DOHH2 (cell line): ENCODE data around the gene SCAMP2.

Source experiments
- H3F3A ChIP-seq: fragments of 200-600 bp; sonication (generic), shearing (Covaris generic); 2 replicates; pipeline ENCODE4 v1.6.0; 2016; ENCODE audit warnings: antibody characterized with exemption, mild to moderate bottlenecking; ENCODE audit not compliant: control insufficient read depth, insufficient read depth
- H3K27ac ChIP-seq: fragments of 200-600 bp; sonication (generic); 2 replicates; pipeline ENCODE4 v1.5.1; 2014; ENCODE audit warnings: low read depth, mild to moderate bottlenecking, low read length, moderate library complexity
- H3K27me3 ChIP-seq: fragments of 200-600 bp; sonication (generic); 2 replicates; pipeline ENCODE4 v1.6.1; 2014; ENCODE audit warnings: mild to moderate bottlenecking, low read length, mixed read lengths; ENCODE audit not compliant: control insufficient read depth
- H3K36me3 ChIP-seq: fragments of 200-600 bp; sonication (generic); 2 replicates; pipeline ENCODE4 v1.6.1; 2014; ENCODE audit warnings: mild to moderate bottlenecking, low read length, moderate library complexity, mixed read lengths; ENCODE audit not compliant: control insufficient read depth
- H3K4me1 ChIP-seq: fragments of 200-600 bp; sonication (generic); 2 replicates; pipeline ENCODE4 v1.6.1; 2014; ENCODE audit warnings: mild to moderate bottlenecking, low read length, mixed read lengths; ENCODE audit not compliant: control insufficient read depth
- H3K4me2 ChIP-seq: fragments of 200-600 bp; sonication (generic); 2 replicates; pipeline ENCODE4 v1.6.0; 2014; ENCODE audit warnings: mild to moderate bottlenecking, low read length, moderate library complexity
- H3K4me3 ChIP-seq: fragments of 200-600 bp; sonication (generic); 2 replicates; pipeline ENCODE4 v1.5.1; 2014; ENCODE audit warnings: mild to moderate bottlenecking, low read length, mixed read lengths
- H3K79me2 ChIP-seq: fragments of 200-600 bp; sonication (generic); 2 replicates; pipeline ENCODE4 v1.6.1; 2014; ENCODE audit warnings: mild to moderate bottlenecking, low read length, mixed read lengths; ENCODE audit not compliant: control insufficient read depth
- H3K9me2 ChIP-seq: fragments of 200-600 bp; sonication (generic); replicated peaks from 2 replicates; pipeline ENCODE4 v1.6.1; 2014; ENCODE audit warnings: mild to moderate bottlenecking, low read length, mixed read lengths; ENCODE audit not compliant: control insufficient read depth
- H3K9me3 ChIP-seq: fragments of 200-600 bp; sonication (generic); 2 replicates; pipeline ENCODE4 v1.6.1; 2014; ENCODE audit warnings: antibody characterized with exemption, low read length, mixed read lengths; ENCODE audit not compliant: control insufficient read depth, insufficient read depth
- H4K20me1 ChIP-seq: fragments of 200-600 bp; sonication (generic); 2 replicates; pipeline ENCODE4 v1.6.0; 2014; ENCODE audit warnings: low read depth, mild to moderate bottlenecking, antibody characterized with exemption, low read length, moderate library complexity; ENCODE audit not compliant: control insufficient read depth, insufficient read depth
- CTCF ChIP-seq: fragments of 200-600 bp; sonication (generic); IDR thresholded peaks from one replicate; pipeline ENCODE4 v1.5.1; 2014; ENCODE audit warnings: antibody characterized with exemption, mild to moderate bottlenecking, low read depth, low read length; ENCODE audit not compliant: poor library complexity, severe bottlenecking
- EZH2phosphoT487 ChIP-seq: fragments of 200-600 bp; sonication (generic); IDR thresholded peaks from 2 replicates; pipeline ENCODE4 v1.6.1; 2017; ENCODE audit warnings: borderline replicate concordance, mild to moderate bottlenecking, antibody characterized with exemption, low read length, moderate library complexity, mixed read lengths

Gene SCAMP2

DNA sequence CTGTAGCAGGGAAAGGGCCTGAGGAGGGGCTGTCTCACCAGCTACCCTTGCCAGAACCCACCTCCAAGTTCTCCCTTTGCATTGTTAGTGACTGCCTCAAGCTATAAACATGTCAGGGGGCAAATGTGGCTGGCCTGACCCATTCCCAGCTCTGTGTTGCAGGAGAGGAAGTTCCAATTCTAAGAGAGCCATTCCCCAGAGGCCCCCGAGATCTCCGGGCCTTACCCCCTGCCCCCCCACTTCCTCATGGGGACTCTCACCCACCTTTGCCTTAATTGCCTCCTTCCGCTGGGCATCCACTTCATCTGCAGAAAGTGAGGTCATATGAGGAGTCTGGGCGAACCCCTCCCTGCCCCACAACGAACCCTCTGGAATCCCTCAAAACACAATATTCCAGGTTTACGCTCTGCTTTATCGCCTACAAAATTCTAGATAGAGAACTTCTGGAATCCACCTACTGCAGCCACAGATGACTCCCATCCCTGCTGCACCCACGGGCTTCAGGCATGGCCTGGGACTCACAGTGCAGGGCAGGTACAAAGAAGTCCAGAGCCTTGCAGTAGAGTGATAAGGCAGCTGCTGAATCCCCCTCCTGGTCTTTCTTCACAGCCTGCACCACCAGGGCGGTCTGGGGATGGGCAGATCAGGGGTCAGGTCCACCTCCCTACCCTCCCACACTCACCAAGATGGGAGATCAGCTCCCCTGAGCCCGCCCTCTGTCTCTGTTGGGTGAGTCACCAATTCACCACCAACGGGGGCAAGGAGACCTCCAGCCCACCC is 34.2 kb downstream of the SCAMP2 start:
- TF ChIP-seq EZH2phosphoT487 (no peak), CTCF (no peak)
- Histone ChIP-seq H3K4me3 (no peak overlapping the region), H3K9me3 (no peaks in the 10 kb centered on the region), H3F3A (no peaks in the 10 kb centered on the region), H3K27me3 (no peaks in the 10 kb centered on the region), H3K79me2 (peaks cover 7% of the 10 kb centered on the region; the same call in 1 of the 2 replicates), H3K4me1 (peaks cover 21% of the 10 kb centered on the region), H3K27ac (no peak overlapping the region), H3K9me2 (no peaks in the 10 kb centered on the region), H3K36me3 (peaks cover 8% of the 10 kb centered on the region; the same call in 1 of the 2 replicates), H4K20me1 (peaks cover 4% of the 10 kb centered on the region; the same call in 1 of the 2 replicates), H3K4me2 (no peak overlapping the region)

GRCh38 chr15:74838137-74838516 is 35.0 kb downstream of the SCAMP2 start:
- no peaks in the 10 kb centered on the region for H3F3A ChIP-seq
- no peaks in the 10 kb centered on the region for H3K9me2 ChIP-seq
- TF ChIP-seq CTCF: no peak
- no peak for TF ChIP-seq EZH2phosphoT487
- H3K4me2 ChIP-seq: no peak overlapping the region
- H3K4me1 ChIP-seq: peaks cover 21% of the 10 kb centered on the region
- no peaks in the 10 kb centered on the region for H3K27me3 ChIP-seq
- peaks cover 7% of the 10 kb centered on the region; the same call in 1 of the 2 replicates for H3K79me2 ChIP-seq
- peaks cover 4% of the 10 kb centered on the region; the same call in 1 of the 2 replicates for H4K20me1 ChIP-seq
- no peak overlapping the region for H3K4me3 ChIP-seq
- H3K36me3 ChIP-seq: peaks cover 8% of the 10 kb centered on the region; the same call in 1 of the 2 replicates
- H3K9me3 ChIP-seq: no peaks in the 10 kb centered on the region
- no peak overlapping the region for H3K27ac ChIP-seq

GRCh38 chr15:74837482-74838136 is 35.6 kb downstream of the SCAMP2 start:
- Histone ChIP-seq H3K4me3 (no peak overlapping the region), H3K36me3 (peaks cover 6% of the 10 kb centered on the region; the same call in 1 of the 2 replicates), H3K4me2 (no peak overlapping the region), H3K79me2 (peaks cover 5% of the 10 kb centered on the region; the same call in 1 of the 2 replicates), H3K9me2 (no peaks in the 10 kb centered on the region), H3K9me3 (no peaks in the 10 kb centered on the region), H4K20me1 (peaks cover 4% of the 10 kb centered on the region; the same call in 1 of the 2 replicates), H3K4me1 (peaks cover 27% of the 10 kb centered on the region), H3K27me3 (no peaks in the 10 kb centered on the region), H3F3A (no peaks in the 10 kb centered on the region), H3K27ac (no peak overlapping the region)
- no peak for TF ChIP-seq EZH2phosphoT487
- TF ChIP-seq CTCF: no peak
